Activated CD8-positive, alpha-beta memory T cell treated with anti-CD3 and anti-CD28 coated beads for 48 hours (primary cell): Measurements from ENCODE around the gene ESYT2.

ENCODE experiments used
- DNase-seq, 3 experiments: peaks; one replicate each; pipeline ENCODE4 v3.0.0-alpha.2; 2020; ENCODE audit warnings: low read depth in 2 of 3, low spot score in 2 of 3

Gene ESYT2

DNA sequence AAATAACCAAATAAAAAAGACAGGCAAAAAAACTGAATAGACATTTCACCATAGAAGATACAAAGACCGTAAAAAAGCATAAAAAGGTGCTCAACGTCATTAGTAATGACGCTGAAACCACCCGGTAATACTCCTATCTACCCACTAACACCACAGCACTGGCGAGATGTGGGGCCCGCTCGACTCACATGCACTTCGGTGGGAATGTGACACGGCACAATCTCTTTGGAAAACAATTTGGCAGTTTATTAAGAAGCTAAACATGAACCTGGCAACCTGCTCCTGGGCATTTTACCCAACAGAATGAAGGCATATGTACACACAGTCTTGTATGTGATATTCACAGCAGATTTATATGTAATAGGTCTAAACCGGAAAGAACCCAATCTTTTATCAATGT is 81.9 kb downstream of the ESYT2 start:
- DNase-seq: no peak

DNA sequence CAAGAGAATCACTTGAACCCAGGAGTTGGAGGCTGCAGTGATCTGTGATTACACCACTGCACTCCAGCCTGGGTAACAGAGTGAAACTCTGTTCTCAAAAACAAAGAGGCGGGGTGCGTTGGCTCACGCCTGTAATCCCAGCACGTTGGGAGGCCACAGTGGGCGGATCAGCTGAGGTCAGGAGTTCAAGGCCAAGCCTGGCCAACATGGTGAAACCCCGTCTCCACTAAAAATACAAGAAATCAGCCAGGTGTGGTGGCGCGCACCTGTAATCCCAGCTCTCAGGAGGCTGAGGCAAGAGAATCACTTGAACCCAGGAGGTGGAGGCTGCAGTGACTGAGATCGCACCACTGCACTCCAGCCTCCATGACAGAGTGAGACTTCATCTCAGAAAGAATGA is 82.4 kb downstream of the ESYT2 start:
- DNase-seq: no peak

DNA sequence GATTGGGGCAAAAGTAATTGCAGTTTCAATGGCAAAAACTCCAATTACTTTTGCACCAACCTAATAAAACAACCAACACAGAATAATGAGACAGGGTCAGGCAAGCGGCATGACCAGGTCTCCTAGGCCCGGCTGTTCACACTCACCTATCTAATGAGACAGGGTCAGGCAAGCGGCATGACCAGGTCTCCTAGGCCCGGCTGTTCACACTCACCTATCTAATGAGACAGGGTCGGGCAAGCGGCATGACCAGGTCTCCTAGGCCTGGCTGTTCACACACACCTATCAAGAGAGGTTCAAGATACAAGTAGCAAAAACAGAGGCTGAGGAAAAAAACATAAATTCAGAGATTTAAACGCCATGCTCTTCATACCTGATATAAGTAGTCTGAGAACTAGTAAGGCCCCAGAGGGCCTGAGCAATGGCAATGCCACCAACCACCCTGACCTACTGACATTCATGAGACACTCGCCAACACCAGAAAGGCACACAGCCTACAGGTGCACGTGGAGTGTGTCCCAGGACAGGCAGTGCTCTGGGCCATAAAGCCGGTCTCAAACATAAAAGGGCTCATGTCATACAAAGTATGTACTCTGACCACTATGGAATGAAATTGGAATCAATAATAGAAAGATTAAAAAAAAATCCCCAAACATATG is 84.1 kb downstream of the ESYT2 start:
- no peak for DNase-seq

GRCh38 chr7:158744070-158744469 is 85.2 kb downstream of the ESYT2 start:
- no peak for DNase-seq

GRCh38 chr7:158743219-158743618 is 86.1 kb downstream of the ESYT2 start:
- no peak for DNase-seq

GRCh38 chr7:158742065-158742821 is 87.1 kb downstream of the ESYT2 start:
- no peak for DNase-seq

DNA sequence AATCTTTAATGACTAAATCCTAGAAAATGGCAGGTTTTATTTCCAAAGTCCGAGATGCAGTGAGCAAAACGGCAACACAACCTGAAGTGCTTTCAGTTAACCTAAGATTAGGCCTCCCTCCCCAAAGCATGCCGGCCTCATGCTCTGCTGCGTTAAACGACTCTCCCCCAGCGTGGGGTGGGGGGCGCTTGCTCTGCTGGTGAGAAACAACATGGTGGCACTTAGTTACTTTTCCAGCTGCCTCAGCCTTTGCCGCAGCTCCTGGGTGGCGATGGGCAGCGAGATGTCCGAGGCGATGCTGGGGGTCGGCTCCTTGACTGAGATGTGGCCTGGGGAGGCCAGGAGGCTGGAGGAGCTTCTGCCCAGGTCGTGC is 88.0 kb downstream of the ESYT2 start:
- no peak for DNase-seq

GRCh38 chr7:158740657-158741293 is 88.5 kb downstream of the ESYT2 start:
- DNase-seq: no peak

GRCh38 chr7:158740013-158740656 is 89.2 kb downstream of the ESYT2 start:
- no peak for DNase-seq

- DNase-seq: no peak
Measured at GRCh38 chr7:158738841-158739240, 90.5 kb downstream of the ESYT2 start.

DNA sequence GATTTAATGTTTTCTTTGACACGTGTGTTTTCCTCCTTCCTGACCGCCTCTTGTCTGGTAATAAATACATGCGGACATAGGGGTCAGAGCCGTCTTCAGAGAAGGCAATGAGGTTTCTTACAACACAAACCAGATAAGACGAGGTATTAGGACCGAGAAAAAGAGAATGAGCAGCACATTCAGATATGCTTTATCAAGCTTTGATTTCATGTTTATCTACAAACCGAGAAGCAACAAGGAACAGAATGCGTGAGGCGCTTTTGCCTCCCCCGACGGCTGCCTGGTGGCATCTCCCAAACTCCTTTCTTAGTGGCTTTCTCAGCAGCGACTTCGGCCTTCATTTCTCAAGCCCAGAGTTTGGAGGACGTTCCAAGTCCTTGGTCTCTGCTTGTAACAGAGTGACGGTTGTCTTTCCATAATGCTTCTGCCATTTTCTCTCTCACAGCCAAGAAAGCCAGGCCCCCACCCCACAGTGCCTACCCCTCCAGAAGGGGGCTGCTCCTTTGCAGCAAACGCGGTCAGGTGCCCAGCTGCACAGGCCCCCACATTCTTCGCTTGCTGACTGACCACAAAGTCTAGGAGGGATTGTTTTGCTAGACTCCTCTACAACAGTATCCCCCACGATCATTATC is 92.1 kb downstream of the ESYT2 start:
- no peak for DNase-seq

- DNase-seq: no peak
Measured at GRCh38 chr7:158735935-158736334, 93.4 kb downstream of the ESYT2 start.

DNA sequence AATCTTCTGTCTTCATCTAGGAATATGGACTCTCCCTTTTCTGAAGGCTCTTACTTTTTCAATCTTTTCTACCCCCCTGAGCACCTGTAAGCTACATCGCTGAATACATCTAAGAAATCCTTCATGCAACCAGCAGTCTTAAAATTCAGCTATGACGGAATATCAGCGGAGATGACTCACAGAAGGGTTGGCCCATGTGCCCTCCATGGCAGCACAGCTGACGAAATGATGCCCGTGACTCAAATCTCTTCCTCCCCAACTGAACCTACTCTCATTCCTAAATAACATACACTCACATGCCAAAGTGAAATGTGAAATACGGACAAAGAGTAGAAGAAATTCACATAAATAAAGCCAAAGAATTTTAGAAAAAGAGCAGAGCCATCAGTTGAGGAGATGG is 94.4 kb downstream of the ESYT2 start:
- no peak for DNase-seq

- no peak for DNase-seq
Measured at GRCh38 chr7:158733775-158734494, 95.4 kb downstream of the ESYT2 start.

GRCh38 chr7:158733220-158733519 is 96.1 kb downstream of the ESYT2 start:
- no peak for DNase-seq

GRCh38 chr7:158732494-158733219 is 96.7 kb downstream of the ESYT2 start:
- DNase-seq: no peak

GRCh38 chr7:158731761-158732160 is 97.5 kb downstream of the ESYT2 start:
- DNase-seq: no peak

GRCh38 chr7:158730383-158731346 is 98.6 kb downstream of the ESYT2 start:
- DNase-seq: no peak
